Astrocyte (in vitro differentiated cells and primary cell): ENCODE data around the gene CACNA1E. TPM values are rescaled to one million over a fixed set of nuclear protein-coding genes. Genes with fewer than 3 reads are reported as not detected.

Source experiments
- DNase-seq: peaks from one replicate; pipeline ENCODE4 v3.0.0-alpha.2; 2010; ENCODE audit warnings: low read depth
- FAIRE-seq: peaks from 2 replicates; lab custom pipeline; 2011; peaks lifted over from hg19 to GRCh38; lab: Jason Lieb, UNC
- H2AFZ ChIP-seq: 2 replicates; pipeline ENCODE4 v1.6.0; 2012; ENCODE audit warnings: low read depth, low read length, inconsistent platforms
- H3K27ac ChIP-seq: 2 replicates; pipeline ENCODE4 v1.5.1; 2011; ENCODE audit warnings: low read depth, low read length, inconsistent platforms
- H3K27me3 ChIP-seq: 2 replicates; pipeline ENCODE4 v1.6.0; 2011; ENCODE audit warnings: low read length, inconsistent platforms; ENCODE audit not compliant: insufficient read depth
- H3K36me3 ChIP-seq: 2 replicates; pipeline ENCODE4 v1.5.1; 2011; ENCODE audit warnings: low read length, inconsistent platforms; ENCODE audit not compliant: insufficient read depth
- H3K4me1 ChIP-seq: 2 replicates; pipeline ENCODE4 v1.5.1; 2011; ENCODE audit warnings: low read length, inconsistent platforms; ENCODE audit not compliant: insufficient read depth
- H3K4me2 ChIP-seq: 2 replicates; pipeline ENCODE4 v1.6.0; 2012; ENCODE audit warnings: low read length, inconsistent platforms
- H3K4me3 ChIP-seq: 2 replicates; pipeline ENCODE4 v1.5.1; 2011; ENCODE audit warnings: low read depth, mild to moderate bottlenecking, low read length, inconsistent platforms; ENCODE audit not compliant: insufficient read depth
- H3K79me2 ChIP-seq: 2 replicates; pipeline ENCODE4 v1.6.0; 2012; ENCODE audit warnings: mild to moderate bottlenecking, low read length, inconsistent platforms; ENCODE audit not compliant: insufficient read depth
- H3K9ac ChIP-seq: 2 replicates; pipeline ENCODE4 v1.6.0; 2012; ENCODE audit warnings: mild to moderate bottlenecking, low read length, inconsistent platforms
- H3K9me3 ChIP-seq: 2 replicates; pipeline ENCODE4 v1.5.1; 2012; ENCODE audit warnings: low read depth, mild to moderate bottlenecking, low read length, inconsistent platforms; ENCODE audit not compliant: insufficient read depth
- H4K20me1 ChIP-seq: 2 replicates; pipeline ENCODE4 v1.6.0; 2012; ENCODE audit warnings: low read length, inconsistent platforms; ENCODE audit not compliant: insufficient read depth
- H3K27ac Mint-ChIP-seq: one replicate; pipeline ENCODE4 v1.8.0; 2021; ENCODE audit warnings: mild to moderate bottlenecking, mixed read lengths; ENCODE audit not compliant: unreplicated experiment
- H3K27me3 Mint-ChIP-seq: one replicate; pipeline ENCODE4 v1.8.0; 2021; ENCODE audit warnings: low read depth, mixed read lengths; ENCODE audit not compliant: unreplicated experiment
- H3K36me3 Mint-ChIP-seq: one replicate; pipeline ENCODE4 v1.8.0; 2021; ENCODE audit warnings: low read depth, mixed read lengths; ENCODE audit not compliant: unreplicated experiment
- H3K4me1 Mint-ChIP-seq: one replicate; pipeline ENCODE4 v1.8.0; 2021; ENCODE audit warnings: low read depth, mixed read lengths; ENCODE audit not compliant: unreplicated experiment
- H3K4me3 Mint-ChIP-seq: one replicate; pipeline ENCODE4 v1.8.0; 2021; ENCODE audit warnings: mild to moderate bottlenecking, moderate library complexity, mixed read lengths; ENCODE audit not compliant: unreplicated experiment
- H3K9me3 Mint-ChIP-seq: one replicate; pipeline ENCODE4 v1.8.0; 2021; ENCODE audit warnings: mild to moderate bottlenecking, mixed read lengths; ENCODE audit not compliant: unreplicated experiment
- CTCF ChIP-seq: IDR thresholded peaks from 2 replicates; pipeline ENCODE4 v1.5.1; 2011; ENCODE audit warnings: low read depth, mild to moderate bottlenecking, inconsistent platforms, low read length, moderate library complexity; ENCODE audit not compliant: insufficient read depth
- EZH2 ChIP-seq: IDR thresholded peaks from 2 replicates; pipeline ENCODE4 v1.6.1; 2012; ENCODE audit warnings: mild to moderate bottlenecking, low read length, inconsistent platforms; ENCODE audit not compliant: insufficient read depth
- total RNA-seq: library from RNA; stranded (reverse); gene quantifications from 2 replicates; pipeline ENCODE4 v1.2.1, GENCODE V29; 2021

Gene CACNA1E
- total RNA-seq, 1 donor from 2014 or later = 0.07 TPM

DNA sequence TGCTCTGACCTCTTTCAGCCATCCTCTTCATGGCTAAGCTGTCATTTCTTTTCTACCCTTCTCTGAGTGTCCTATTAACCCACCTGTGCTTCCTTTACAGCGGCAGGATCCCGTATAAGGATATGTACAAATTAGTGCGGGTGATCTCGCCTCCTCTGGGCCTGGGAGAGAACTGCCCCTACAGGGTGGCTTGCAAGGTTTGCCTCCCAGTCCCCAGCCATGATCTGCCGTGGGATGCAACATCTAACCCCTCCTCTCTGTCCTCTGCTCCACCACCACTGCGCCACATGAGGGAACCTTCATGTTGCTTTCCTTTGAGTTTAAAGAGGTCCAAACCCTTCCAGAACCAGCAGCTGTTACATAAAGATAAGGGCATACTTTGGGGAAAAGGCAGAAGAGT, 296.0 kb downstream of the CACNA1E start:
- no peak overlapping the region for H3K4me3 Mint-ChIP-seq
- peaks cover 9% of the 10 kb centered on the region for H3K27me3 Mint-ChIP-seq
- no peaks in the 10 kb centered on the region for H3K79me2 ChIP-seq
- no peaks in the 10 kb centered on the region for H3K36me3 ChIP-seq
- H3K9me3 Mint-ChIP-seq = no peaks in the 10 kb centered on the region
- no peak for FAIRE-seq
- H3K9me3 ChIP-seq = no peaks in the 10 kb centered on the region
- H3K36me3 Mint-ChIP-seq = peaks cover 2% of the 10 kb centered on the region
- H3K27ac ChIP-seq = no peak overlapping the region
- TF ChIP-seq EZH2 (no peak), CTCF (no peak)
- no peak for DNase-seq
- H4K20me1 ChIP-seq = no peaks in the 10 kb centered on the region
- peaks cover 22% of the 10 kb centered on the region for H3K4me1 Mint-ChIP-seq
- H3K4me2 ChIP-seq = no peak overlapping the region
- H3K4me3 ChIP-seq = no peak overlapping the region
- peaks cover 18% of the 10 kb centered on the region for H3K4me1 ChIP-seq
- no peaks in the 10 kb centered on the region for H3K27me3 ChIP-seq
- no peak overlapping the region for H3K27ac Mint-ChIP-seq
- H2AFZ ChIP-seq = no peak overlapping the region
- H3K9ac ChIP-seq = no peak overlapping the region

GRCh38 chr1:181783208-181783607, 299.9 kb downstream of the CACNA1E start:
- Mint-ChIP-seq H3K27me3 (peaks cover 14% of the 10 kb centered on the region), H3K9me3 (peaks cover 3% of the 10 kb centered on the region), H3K4me1 (peaks cover 11% of the 10 kb centered on the region), H3K36me3 (peaks cover 2% of the 10 kb centered on the region), H3K27ac (no peak overlapping the region), H3K4me3 (no peak overlapping the region)
- H3K4me3 ChIP-seq = no peak overlapping the region
- DNase-seq = no peak
- H3K27ac ChIP-seq = no peak overlapping the region
- no peaks in the 10 kb centered on the region for H3K36me3 ChIP-seq
- H3K4me2 ChIP-seq = no peak overlapping the region
- H3K79me2 ChIP-seq = no peaks in the 10 kb centered on the region
- no peak overlapping the region for H2AFZ ChIP-seq
- H3K9ac ChIP-seq = no peak overlapping the region
- peaks cover 10% of the 10 kb centered on the region for H3K4me1 ChIP-seq
- H3K27me3 ChIP-seq = no peaks in the 10 kb centered on the region
- no peaks in the 10 kb centered on the region for H3K9me3 ChIP-seq
- FAIRE-seq = no peak
- TF ChIP-seq CTCF (no peak), EZH2 (no peak)
- no peaks in the 10 kb centered on the region for H4K20me1 ChIP-seq

GRCh38 chr1:181784039-181784683, 300.8 kb downstream of the CACNA1E start:
- Mint-ChIP-seq H3K4me1 (peaks cover 3% of the 10 kb centered on the region), H3K27me3 (peaks cover 14% of the 10 kb centered on the region), H3K27ac (no peak overlapping the region), H3K36me3 (peaks cover 2% of the 10 kb centered on the region), H3K4me3 (no peak overlapping the region), H3K9me3 (peaks cover 3% of the 10 kb centered on the region)
- Histone ChIP-seq H4K20me1 (no peaks in the 10 kb centered on the region), H3K79me2 (no peaks in the 10 kb centered on the region), H3K4me3 (no peak overlapping the region), H3K4me2 (no peak overlapping the region), H3K27ac (no peak overlapping the region), H3K9me3 (no peaks in the 10 kb centered on the region), H3K27me3 (no peaks in the 10 kb centered on the region), H3K36me3 (no peaks in the 10 kb centered on the region), H2AFZ (no peak overlapping the region), H3K9ac (no peak overlapping the region), H3K4me1 (peaks cover under 1% of the 10 kb centered on the region)
- FAIRE-seq (no peak), DNase-seq (no peak)
- TF ChIP-seq CTCF = no peak
- no peak for TF ChIP-seq EZH2
